ENCODE measurements around the gene SSH3. TPM values are rescaled to one million over a fixed set of nuclear protein-coding genes. Genes with fewer than 3 reads are reported as not detected.
A peak's percentile ranks its signal among the peaks of the same experiment; 100 is the strongest.

Gene SSH3
- polyA plus RNA-seq, 3 donors = 12.3 to 14.8 (median 13.0) TPM

DNA sequence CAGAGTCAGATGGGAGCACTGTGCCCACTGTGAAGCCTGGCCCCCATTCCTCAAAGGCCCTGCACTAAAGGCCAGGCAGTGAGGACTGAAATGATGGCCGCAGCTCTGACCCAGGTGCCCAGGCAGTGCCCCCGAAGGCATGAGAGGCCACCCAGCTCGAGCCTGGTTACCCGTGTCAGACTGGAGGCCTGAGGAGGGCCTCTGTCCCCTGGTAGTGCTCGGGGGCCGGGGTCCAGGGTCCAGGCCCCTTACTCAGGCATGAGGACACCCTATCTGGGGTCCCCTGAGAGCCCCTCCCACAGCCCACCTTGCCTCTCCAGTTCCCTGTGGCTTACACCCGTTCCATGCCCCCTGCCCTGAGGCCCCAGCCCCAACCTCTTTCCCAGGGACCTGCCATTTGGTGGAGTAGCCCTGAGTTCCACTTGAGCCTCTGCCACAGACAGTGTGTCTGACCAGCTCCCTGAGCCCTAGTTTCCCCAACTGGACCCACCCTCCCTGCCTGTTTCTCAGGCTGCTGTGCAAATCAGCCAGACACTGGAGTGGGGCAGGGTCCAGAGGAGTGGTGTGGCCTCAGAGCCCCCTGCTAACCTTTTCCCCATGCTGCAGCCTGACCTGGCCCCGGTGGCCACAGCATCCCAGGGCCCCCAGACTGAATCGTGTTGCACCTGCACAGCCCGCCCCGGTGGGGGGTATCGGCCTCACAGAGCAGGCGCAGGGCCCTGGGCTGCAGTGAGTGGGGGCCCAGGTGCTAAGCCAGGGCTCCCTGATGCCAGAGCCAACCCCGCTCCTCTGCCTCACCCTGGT is 25.0 kb upstream of the SSH3 start:
- peak overlapping the region; percentile 19 for H3K27ac ChIP-seq (ENCODE audit: low read depth, low read length)
- WGBS, 3 donors = 64 to 94% (median 70%) methylated on average over 14 of the region's 14 CpGs

DNA sequence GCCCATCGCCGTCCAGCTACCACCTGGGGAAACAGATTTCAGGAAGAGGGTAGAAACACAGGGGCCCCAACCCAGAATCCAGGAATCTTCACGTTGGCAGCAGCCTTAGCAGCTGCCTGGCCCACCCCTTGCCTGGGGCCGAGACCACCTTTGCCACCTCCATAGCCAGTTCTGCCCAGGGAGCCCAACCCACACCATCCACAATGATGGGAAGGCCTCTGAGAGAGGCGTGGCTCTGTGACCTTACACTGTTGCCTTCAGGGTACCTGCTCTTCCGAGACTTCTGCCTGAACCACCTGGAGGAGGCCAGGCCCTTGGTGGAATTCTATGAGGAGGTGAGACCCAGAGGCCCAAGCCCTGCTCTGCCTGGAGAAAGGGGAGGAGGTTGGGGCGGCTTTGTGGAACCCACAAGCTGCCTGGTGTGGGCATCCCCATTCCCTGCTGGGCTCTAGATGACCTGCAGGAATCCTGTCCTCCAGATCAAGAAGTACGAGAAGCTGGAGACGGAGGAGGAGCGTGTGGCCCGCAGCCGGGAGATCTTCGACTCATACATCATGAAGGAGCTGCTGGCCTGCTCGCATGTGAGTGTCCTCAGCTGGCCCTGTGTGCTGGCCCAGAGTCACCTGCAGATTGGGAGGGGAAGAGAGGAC is 24.3 kb upstream of the SSH3 start:
- 77 to 83% (median 78%) methylated on average over 14 of the region's 14 CpGs for WGBS, 3 donors

DNA sequence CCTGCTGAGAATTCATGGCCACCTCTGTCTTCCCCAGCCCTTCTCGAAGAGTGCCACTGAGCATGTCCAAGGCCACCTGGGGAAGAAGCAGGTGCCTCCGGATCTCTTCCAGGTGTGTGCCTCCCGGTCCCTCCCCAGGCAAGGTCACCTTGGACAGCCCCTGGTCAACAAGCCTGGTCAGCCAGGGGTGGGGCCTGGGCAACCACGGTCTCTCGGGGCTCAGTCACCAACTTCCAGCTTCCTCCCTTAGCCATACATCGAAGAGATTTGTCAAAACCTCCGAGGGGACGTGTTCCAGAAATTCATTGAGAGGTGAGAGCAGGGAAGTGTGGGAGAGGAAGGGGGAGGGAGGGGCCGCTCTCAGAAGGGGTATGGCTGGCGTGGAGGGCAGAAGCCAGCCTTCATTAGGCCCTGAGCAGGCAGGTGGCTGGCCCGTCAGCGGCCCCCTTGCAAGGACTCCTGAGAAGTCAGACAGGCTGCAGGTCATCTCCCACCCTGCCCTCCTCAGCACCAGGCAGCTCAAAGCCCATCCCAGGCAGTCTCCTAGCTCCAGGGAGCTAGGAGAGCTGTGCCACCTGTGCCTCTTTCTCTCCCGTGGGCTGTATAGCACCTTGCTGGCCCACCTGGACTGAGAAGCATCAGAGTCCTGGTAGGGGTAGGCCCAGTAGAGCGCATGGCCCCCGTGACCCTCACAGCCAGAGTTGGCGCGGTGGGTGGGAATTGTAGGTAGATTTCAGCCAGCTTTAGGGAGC is 23.6 kb upstream of the SSH3 start:
- 71 to 78% (median 74%) methylated on average over 17 of the region's 17 CpGs for WGBS, 3 donors
- no peak overlapping the region for H3K27ac ChIP-seq (ENCODE audit: low read depth, low read length)

More for the DNA sequence above, 24.3 kb upstream of the SSH3 start:
- no peak overlapping the region for H3K27ac ChIP-seq (ENCODE audit: low read depth, low read length)

DNA sequence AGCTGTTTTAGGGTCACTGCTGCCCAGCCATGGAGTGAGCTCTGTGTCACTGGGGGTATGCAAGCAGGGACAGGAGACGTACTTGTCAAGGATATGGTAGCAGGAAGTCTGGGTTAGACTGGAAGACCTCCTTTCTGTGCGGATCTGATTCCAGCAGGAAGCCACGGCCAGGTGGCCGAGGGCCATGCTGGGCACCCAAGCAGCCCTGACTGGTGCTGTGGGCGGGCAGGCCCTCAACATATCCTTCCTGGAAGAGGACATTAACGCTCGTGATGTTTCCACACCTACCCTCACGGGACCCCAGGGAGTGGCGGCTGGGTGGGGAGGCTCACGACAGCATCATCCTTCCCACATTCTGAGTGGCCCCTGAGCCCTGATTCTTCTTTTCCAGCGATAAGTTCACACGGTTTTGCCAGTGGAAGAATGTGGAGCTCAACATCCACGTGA is 23.0 kb upstream of the SSH3 start:
- 42 to 91% (median 50%) methylated on average over 13 of the region's 13 CpGs for WGBS, 3 donors
- no peak overlapping the region for H3K27ac ChIP-seq (ENCODE audit: low read depth, low read length)

DNA sequence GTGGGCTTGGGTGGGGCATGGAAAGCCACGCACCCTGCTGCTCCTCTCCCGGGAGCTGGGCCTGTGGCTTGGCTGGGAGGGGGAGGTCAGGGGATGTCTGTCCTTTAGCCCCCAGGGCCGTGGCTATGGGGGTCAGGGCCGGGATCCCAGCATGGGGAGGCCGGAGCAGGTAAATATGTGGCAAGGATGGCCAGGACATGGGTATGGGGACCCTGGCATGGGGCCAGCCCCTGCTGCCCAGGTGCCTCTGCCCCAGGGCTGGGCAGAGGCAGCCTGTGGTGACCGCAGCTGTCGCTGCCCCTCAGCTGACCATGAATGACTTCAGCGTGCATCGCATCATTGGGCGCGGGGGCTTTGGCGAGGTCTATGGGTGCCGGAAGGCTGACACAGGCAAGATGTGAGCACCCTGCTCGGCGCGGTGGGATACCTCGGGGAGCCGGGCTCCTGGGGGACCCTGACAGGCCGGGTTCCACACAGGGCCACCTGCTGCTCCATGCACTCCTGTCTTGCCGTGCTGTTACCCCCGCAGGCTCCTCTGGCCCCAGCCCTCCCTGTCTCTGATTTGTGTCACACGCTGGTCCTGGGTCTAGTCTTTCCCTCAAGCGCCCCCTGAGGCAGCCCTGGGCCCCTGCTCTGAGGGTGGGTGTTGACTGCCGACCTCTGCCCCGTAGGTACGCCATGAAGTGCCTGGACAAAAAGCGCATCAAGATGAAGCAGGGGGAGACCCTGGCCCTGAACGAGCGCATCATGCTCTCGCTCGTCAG is 22.4 kb upstream of the SSH3 start:
- no peak overlapping the region for H3K27ac ChIP-seq (ENCODE audit: low read depth, low read length)
- 91 to 95% (median 91%) methylated on average over 29 to 31 of the region's 31 CpGs for WGBS, 3 donors

DNA sequence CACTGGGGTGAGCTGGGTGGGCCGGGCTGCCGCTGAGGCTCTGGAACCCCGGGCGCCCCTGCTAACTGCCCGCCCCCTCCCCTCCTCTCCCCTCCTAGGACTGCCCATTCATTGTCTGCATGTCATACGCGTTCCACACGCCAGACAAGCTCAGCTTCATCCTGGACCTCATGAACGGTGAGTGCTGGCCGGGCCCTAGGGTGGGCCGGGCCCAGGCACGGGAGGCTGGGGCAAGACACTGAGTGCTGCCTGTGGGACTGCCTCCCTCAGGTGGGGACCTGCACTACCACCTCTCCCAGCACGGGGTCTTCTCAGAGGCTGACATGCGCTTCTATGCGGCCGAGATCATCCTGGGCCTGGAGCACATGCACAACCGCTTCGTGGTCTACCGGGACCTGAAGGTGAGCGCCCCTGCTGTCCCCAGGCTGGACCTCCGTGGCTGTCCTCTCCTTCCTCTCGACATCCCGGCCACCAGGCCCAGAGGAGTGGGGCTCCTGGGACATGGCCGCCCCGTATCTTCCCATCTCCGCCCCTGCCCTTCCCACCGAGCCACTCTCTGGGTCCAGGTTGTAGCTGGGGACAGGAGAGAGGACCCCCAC is 21.7 kb upstream of the SSH3 start:
- WGBS, 3 donors = 84 to 93% (median 86%) methylated on average over 27 of the region's 27 CpGs
- no peak overlapping the region for H3K27ac ChIP-seq (ENCODE audit: low read depth, low read length)

DNA sequence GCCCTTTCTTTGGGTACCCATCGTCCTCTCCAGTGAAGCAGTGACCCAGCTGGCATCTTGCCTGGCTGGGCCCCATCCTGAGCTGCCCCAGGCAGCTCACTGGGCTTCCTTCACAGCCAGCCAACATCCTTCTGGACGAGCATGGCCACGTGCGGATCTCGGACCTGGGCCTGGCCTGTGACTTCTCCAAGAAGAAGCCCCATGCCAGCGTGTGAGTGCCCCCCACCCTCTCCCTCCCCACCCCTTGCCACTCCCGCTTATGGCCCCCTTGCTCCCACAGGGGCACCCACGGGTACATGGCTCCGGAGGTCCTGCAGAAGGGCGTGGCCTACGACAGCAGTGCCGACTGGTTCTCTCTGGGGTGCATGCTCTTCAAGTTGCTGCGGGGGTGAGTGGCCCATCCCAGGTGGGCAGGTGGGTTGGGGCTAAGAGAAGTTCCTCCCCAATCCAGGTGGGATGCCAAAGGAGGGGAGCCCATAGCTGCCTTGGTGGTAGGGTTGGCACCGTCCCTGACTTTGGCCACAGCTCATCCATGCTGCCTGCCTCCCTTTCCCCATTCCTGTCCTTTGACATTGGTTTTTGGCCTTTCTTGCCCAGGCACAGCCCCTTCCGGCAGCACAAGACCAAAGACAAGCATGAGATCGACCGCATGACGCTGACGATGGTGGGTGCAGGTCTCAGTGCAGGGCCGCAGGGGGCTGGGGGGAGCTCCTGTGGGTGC is 21.0 kb upstream of the SSH3 start:
- 69 to 93% (median 71%) methylated on average over 20 of the region's 20 CpGs for WGBS, 3 donors
- H3K27ac ChIP-seq (ENCODE audit: low read depth, low read length) = no peak overlapping the region

DNA sequence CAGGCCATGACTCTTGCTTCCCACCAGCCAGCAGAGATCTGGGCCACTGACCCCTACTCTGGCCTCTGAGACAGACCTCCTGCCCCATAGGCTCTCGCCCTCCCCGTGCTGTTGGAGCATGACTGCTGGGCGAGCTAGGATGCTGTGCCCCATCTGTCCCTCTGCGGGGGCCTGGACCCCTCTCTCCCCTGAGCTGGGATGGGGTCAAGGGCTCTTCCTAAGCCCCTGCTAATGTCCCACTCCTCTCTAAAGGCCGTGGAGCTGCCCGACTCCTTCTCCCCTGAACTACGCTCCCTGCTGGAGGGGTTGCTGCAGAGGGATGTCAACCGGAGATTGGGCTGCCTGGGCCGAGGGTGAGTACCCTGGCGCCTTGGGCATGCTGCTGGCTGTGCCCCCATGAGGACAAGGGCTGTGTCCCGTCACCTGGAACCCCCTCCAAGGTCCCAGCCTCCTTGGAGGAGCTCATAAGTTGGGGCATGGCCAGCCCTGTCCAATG is 20.4 kb upstream of the SSH3 start:
- 71 to 96% (median 82%) methylated on average over 11 of the region's 11 CpGs for WGBS, 3 donors
- H3K27ac ChIP-seq (ENCODE audit: low read depth, low read length) = no peak overlapping the region

DNA sequence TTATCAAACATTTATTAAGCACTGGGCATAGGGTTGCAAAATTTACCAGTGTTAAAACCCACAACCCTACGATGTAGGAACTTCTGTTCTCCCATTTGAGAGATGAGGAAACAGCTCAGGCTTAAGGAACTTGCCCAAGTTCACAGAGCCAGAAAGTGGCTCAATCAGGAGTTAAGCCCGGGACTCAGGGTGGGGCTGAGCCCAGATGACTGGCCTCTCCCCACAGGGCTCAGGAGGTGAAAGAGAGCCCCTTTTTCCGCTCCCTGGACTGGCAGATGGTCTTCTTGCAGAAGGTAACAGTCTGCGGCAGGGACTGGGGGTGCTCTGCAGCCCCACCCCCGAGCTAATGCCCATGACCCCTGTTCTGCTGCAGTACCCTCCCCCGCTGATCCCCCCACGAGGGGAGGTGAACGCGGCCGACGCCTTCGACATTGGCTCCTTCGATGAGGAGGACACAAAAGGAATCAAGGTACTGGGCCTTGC is 19.8 kb upstream of the SSH3 start:
- 51 to 89% (median 64%) methylated on average over 13 of the region's 13 CpGs for WGBS, 3 donors
- H3K27ac ChIP-seq (ENCODE audit: low read depth, low read length) = no peak overlapping the region

DNA sequence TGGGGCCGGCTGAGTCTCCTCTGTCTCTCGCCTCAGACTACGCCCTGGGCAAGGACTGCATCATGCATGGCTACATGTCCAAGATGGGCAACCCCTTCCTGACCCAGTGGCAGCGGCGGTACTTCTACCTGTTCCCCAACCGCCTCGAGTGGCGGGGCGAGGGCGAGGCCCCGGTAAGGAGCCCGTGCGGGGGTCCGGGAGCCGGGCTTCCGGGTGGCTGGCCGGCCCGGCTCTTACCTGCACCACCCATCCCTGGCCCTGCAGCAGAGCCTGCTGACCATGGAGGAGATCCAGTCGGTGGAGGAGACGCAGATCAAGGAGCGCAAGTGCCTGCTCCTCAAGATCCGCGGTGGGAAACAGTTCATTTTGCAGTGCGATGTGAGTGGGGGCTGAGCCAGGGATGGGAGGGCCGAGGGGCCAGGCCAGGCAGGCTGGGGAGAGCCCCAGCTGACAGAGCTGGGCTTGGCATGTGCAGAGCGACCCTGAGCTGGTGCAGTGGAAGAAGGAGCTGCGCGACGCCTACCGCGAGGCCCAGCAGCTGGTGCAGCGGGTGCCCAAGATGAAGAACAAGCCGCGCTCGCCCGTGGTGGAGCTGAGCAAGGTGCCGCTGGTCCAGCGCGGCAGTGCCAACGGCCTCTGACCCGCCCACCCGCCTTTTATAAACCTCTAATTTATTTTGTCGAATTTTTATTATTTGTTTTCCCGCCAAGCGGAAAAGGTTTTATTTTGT is 18.4 kb upstream of the SSH3 start:
- no peak overlapping the region for H3K27ac ChIP-seq (ENCODE audit: low read depth, low read length)
- 69 to 92% (median 75%) methylated on average over 45 of the region's 45 CpGs for WGBS, 3 donors

DNA sequence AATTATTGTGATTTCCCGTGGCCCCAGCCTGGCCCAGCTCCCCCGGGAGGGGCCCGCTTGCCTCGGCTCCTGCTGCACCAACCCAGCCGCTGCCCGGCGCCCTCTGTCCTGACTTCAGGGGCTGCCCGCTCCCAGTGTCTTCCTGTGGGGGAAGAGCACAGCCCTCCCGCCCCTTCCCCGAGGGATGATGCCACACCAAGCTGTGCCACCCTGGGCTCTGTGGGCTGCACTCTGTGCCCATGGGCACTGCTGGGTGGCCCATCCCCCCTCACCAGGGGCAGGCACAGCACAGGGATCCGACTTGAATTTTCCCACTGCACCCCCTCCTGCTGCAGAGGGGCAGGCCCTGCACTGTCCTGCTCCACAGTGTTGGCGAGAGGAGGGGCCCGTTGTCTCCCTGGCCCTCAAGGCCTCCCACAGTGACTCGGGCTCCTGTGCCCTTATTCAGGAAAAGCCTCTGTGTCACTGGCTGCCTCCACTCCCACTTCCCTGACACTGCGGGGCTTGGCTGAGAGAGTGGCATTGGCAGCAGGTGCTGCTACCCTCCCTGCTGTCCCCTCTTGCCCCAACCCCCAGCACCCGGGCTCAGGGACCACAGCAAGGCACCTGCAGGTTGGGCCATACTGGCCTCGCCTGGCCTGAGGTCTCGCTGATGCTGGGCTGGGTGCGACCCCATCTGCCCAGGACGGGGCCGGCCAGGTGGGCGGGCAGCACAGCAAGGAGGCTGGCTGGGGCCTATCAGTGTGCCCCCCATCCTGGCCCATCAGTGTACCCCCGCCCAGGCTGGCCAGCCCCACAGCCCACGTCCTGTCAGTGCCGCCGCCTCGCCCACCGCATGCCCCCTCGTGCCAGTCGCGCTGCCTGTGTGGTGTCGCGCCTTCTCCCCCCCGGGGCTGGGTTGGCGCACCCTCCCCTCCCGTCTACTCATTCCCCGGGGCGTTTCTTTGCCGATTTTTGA is 17.5 kb upstream of the SSH3 start:
- WGBS, 3 donors = 61 to 90% (median 70%) methylated on average over 38 to 39 of the region's 39 CpGs
- H3K27ac ChIP-seq (ENCODE audit: low read depth, low read length) = no peak overlapping the region

DNA sequence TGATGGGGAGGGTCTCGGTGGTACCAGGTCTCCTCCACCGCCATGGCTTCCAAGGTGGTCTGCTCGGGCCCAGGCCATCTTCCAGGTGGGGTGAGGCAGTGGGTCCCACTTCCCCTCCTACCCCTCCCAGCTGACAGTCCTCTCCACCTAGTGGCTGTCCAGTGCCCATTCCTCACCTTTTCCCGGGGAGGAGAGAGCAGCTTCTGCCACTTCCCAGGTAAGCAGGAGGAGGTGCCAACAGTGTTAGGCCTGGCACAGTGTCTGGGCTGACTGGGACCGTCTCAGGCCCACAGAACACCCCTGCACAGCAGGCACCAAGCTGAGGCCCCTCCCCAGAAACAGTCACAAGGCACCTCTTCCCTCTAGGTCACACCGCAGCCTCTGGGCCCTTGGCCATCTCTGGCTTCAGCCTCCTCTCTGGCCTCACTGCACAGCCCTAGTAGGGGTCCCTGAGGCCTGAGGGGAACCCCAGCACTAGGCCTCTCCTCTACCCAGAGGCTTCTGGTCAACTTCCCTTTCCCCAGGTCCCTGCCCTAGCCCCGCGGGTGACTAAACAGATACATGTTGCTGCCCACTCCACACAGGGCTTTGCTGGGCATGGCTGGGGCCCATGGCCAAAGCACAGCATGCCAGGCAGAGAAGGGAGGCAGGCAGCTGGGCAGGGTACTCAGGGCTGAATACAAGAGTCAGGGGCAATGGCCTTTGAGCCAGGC is 16.6 kb upstream of the SSH3 start:
- WGBS, 3 donors = 55 to 76% (median 60%) methylated on average over 8 of the region's 8 CpGs
- peak overlapping the region; percentile 94 for H3K27ac ChIP-seq (ENCODE audit: low read depth, low read length)

DNA sequence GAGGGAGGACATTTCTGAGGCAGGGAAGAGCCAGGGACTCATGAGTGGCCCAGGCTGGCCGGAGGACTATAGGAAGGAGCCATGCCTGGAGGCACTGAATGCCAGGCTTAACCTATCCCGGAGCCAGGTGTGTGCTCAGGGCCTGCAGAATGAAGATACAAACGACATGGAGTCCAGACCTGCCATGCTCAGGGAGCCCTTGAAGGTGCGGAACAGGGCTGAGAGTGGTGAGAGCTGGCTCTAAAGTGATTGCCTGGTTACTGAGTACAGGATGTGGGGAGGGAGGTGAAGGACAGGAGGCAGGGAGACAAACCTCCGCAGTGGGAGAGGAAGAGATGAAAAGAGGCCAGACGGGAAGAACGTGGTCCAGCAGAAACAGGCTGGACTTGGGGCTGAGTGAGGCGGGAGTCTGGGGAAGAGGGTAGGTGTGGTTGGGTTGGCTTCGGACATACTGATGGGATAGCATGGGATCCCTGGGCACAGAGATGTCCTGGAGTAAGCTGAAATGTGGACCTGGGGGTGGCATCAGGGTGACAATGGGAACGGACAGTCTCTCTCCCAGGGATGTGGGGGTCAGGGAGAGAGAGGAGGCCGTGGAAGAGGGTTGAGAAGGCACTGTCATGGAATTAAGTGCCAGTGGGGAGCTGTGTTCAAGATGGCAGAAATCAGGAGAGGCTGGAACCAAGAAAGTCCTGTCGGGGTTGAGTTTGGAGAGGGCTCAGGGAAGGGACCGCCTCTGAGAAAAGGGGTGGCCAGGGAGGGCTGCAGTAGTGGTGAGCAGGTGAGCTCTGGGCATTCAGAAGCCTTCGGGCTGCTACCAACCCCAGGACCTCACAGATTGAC is 15.8 kb upstream of the SSH3 start:
- H3K27ac ChIP-seq (ENCODE audit: low read depth, low read length) = peak overlapping the region; percentile 94
- WGBS, 3 donors = 54 to 80% (median 57%) methylated on average over 14 of the region's 14 CpGs

DNA sequence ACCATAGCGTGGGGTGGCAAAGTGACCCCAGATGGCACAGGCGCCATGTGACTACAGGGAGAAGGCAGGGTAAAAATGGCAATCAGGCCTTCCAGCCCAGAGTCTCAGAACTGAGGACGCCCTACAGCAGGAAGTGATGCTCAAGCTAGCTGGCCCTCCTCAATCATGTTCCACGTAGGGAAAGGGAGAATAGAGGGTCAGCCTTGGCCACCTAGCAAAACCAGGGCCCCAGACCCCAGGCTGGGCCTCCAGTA is 15.2 kb upstream of the SSH3 start:
- H3K27ac ChIP-seq (ENCODE audit: low read depth, low read length) = peak overlapping the region; percentile 94
- 19 to 44% (median 25%) methylated on average over 4 of the region's 4 CpGs for WGBS, 3 donors
